Epithelial cell of esophagus (primary cell): ENCODE measurements around the gene TMEM88.
"Not testable (repeated sequence)": the region's sequence is repeated elsewhere in the genome, so short reads cannot be mapped to it uniquely, and the experiment has no call there.

Experiments
- DNase-seq: peaks from one replicate; pipeline ENCODE4 v3.0.0; 2010; ENCODE audit warnings: low read depth
- H3K4me3 ChIP-seq: 2 replicates; pipeline ENCODE4 v1.5.1; 2011; ENCODE audit warnings: mild to moderate bottlenecking, low read length, control low read depth
- TF ChIP-seq, protein P1 (sequence below): IDR thresholded peaks from 2 replicates; pipeline ENCODE4 v1.5.1; 2011; ENCODE audit warnings: low read depth, mild to moderate bottlenecking, low read length, control low read depth, inconsistent platforms; ENCODE audit not compliant: insufficient read depth; ENCODE audit errors: missing control alignments

TMEM88 gene, protein sequence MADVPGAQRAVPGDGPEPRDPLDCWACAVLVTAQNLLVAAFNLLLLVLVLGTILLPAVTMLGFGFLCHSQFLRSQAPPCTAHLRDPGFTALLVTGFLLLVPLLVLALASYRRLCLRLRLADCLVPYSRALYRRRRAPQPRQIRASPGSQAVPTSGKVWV

DNA sequence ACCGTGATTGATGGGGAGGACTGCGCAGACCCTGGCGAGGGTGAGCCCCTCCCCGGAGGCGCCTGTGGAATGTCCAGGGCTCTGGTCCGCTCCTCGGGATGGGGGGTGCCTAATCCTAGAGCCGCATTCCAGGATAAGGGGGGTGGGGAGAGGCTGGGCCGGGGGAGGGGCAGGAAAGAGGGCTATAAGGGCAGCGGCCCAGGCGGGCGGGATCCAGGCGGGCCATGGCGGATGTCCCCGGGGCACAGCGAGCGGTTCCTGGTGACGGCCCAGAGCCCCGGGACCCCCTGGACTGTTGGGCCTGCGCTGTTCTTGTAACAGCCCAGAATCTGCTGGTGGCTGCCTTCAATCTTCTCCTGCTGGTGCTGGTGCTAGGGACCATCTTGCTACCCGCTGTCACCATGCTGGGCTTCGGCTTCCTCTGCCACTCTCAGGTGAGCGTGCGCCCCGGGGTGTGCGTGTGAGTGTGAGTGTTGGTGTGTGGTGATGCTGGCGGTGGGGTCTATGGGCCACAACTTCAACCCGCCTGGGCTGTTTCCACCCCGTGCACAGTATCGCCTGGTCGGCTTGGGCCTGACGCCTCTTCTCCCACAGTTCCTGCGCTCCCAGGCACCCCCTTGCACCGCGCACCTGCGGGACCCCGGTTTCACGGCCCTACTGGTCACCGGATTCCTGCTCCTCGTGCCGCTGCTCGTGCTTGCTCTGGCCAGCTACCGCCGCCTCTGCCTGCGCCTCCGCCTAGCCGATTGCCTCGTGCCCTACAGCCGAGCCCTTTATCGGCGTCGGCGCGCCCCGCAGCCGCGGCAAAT is at the start of gene TMEM88:
TMEM88 (plus strand) TSS at position 216 of the 809 bp plus-strand sequence; CDS start at position 225, 9 bp downstream.
- no peak for DNase-seq
- no peak within 1 kb of the TSS for H3K4me3 ChIP-seq
- TF ChIP-seq, protein P1, sequence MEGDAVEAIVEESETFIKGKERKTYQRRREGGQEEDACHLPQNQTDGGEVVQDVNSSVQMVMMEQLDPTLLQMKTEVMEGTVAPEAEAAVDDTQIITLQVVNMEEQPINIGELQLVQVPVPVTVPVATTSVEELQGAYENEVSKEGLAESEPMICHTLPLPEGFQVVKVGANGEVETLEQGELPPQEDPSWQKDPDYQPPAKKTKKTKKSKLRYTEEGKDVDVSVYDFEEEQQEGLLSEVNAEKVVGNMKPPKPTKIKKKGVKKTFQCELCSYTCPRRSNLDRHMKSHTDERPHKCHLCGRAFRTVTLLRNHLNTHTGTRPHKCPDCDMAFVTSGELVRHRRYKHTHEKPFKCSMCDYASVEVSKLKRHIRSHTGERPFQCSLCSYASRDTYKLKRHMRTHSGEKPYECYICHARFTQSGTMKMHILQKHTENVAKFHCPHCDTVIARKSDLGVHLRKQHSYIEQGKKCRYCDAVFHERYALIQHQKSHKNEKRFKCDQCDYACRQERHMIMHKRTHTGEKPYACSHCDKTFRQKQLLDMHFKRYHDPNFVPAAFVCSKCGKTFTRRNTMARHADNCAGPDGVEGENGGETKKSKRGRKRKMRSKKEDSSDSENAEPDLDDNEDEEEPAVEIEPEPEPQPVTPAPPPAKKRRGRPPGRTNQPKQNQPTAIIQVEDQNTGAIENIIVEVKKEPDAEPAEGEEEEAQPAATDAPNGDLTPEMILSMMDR = no peak

DNA sequence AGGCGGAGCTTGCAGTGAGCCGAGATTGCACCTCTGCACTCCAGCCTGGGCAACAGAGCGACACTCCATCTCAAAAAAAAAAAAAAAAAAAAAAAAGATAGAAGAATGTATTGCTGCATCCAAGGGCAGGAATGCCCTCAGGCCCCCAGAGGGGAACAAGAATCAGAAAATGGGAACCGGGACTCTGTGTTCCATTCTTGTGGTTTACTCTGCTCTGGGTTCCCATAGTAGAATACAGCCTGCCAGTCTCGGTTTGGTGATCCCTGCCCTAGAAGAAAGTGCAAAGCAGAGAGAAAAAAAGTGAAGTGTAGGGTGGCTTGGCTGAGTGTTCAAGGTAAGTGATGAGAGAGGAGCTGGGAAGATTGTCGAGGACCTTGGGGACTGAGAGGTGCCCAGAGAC is 48.3 kb upstream of the TMEM88 start:
- H3K4me3 ChIP-seq = no peak overlapping the region
- no peak for DNase-seq
- TF ChIP-seq, protein P1 = no peak

DNA sequence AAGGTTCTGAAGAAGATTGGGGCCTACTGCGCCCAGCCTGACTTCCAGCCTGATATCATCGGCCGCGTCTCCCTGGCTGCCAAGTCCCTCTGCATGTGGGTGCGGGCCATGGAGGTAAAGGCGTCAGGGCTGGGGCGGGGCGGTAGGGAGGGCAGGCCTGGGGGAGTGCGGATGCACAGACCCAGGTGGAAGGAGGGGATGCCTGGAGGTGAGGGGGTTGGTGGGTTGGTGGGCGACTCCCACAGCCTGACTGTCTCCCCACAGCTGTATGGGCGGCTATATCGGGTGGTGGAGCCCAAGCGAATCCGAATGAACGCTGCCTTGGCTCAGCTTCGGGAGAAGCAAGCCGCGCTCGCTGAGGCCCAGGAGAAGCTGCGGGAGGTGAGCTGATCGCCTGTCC is 47.7 kb upstream of the TMEM88 start:
- TF ChIP-seq, protein P1 = no peak
- no peak overlapping the region for H3K4me3 ChIP-seq
- DNase-seq = no peak

GRCh38 chr17:7809086-7809790 is 45.6 kb upstream of the TMEM88 start:
- DNase-seq = peak; percentile 81
- TF ChIP-seq, protein P1 = no peak
- H3K4me3 ChIP-seq = no peak overlapping the region

DNA sequence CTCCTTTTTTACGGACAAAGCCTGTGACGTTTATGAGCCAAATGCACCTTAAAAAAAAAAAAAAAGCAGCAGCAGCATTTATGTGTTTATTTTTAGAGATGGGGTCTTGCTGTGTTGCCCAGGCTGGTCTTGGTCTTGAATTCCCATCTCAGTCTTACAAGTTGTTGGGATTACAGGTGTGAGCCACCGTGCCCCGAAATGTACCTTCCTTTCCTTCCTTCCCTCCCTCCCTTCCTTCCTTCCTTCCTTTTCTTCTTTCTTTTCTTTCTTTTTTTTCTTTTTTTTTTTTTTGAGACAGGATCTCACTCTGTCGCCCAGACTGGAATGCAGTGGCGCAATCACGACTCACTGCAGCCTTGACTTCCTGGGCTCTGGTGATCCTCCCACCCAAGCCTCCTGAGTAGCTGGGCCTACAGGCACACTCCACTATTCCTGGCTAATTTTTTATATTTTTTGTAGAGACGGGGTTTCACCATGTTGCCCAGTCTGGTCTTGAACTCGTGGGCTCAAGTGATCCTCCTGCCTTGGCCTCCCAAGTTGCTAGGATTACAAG is 45.0 kb upstream of the TMEM88 start:
- peak; percentile 52 for DNase-seq
- not testable (repeated sequence) for H3K4me3 ChIP-seq

GRCh38 chr17:7811251-7811650 is 43.6 kb upstream of the TMEM88 start:
- TF ChIP-seq, protein P1 = no peak
- no peak for DNase-seq
- no peak overlapping the region for H3K4me3 ChIP-seq

DNA sequence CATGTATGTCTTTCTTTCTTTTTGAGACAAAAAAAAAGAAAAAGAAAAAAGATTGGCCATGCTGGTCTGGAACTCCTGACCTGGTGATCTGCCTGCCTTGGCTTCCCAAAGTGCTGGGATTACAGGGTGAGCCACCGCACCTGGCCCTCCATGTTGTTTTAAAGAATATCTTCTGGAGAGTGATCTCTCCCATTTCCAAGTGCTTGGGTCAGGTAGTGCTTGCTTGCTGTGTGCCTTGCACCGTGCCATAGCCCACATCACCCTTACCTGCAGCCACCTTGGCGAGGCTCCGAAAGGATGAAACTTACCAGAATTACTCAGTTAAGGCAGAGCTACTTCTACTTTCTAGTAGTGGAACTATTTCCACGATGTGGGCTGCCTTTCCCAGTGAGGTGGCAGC is 39.9 kb upstream of the TMEM88 start:
- H3K4me3 ChIP-seq = no peak overlapping the region
- DNase-seq = no peak
- TF ChIP-seq, protein P1 = no peak
